Testis (tissue), 2 donors: ENCODE measurements around the gene PPP1R26.

Experiments used
- POLR2A ChIP-seq: fragments of 450-650 bp; IDR thresholded peaks from one replicate; pipeline ENCODE4 v1.6.1; 2017; ENCODE audit warnings: antibody characterized with exemption, mild to moderate bottlenecking, moderate library complexity
- TF ChIP-seq, protein P1 (sequence below), 3 experiments: fragments of 450-650 bp in 2 of 3; fragments of 200-600 bp in 1 of 3; sonication (generic) in 1 of 3; IDR thresholded peaks; one replicate each; pipeline ENCODE4 v1.5.1; 2016 to 2019; ENCODE audit warnings: antibody characterized with exemption in 3 of 3, mild to moderate bottlenecking in 2 of 3, moderate library complexity in 1 of 3

- TF ChIP-seq, protein P1, sequence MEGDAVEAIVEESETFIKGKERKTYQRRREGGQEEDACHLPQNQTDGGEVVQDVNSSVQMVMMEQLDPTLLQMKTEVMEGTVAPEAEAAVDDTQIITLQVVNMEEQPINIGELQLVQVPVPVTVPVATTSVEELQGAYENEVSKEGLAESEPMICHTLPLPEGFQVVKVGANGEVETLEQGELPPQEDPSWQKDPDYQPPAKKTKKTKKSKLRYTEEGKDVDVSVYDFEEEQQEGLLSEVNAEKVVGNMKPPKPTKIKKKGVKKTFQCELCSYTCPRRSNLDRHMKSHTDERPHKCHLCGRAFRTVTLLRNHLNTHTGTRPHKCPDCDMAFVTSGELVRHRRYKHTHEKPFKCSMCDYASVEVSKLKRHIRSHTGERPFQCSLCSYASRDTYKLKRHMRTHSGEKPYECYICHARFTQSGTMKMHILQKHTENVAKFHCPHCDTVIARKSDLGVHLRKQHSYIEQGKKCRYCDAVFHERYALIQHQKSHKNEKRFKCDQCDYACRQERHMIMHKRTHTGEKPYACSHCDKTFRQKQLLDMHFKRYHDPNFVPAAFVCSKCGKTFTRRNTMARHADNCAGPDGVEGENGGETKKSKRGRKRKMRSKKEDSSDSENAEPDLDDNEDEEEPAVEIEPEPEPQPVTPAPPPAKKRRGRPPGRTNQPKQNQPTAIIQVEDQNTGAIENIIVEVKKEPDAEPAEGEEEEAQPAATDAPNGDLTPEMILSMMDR (IDR thresholded peaks at IDR 0.05), result no peak
- TF ChIP-seq POLR2A, result no peak
Measured at GRCh38 chr9:135501261-135502167, 21.9 kb downstream of the PPP1R26 start.
